ENCODE measurements around the gene PPP1R13L. TPM values are rescaled to one million over a fixed set of nuclear protein-coding genes. Genes with fewer than 3 reads are reported as not detected.
A peak's percentile ranks its signal among the peaks of the same experiment; 100 is the strongest.

The PPP1R13L gene
- total RNA-seq, 1 donor: 5.6 TPM

- peak overlapping the region; percentile 92 for H3K4me3 ChIP-seq (ENCODE audit: low read depth, low read length)
- peak; percentile 24 for DNase-seq (ENCODE audit: low read depth)
- peak; percentile 60 for TF ChIP-seq CTCF (IDR thresholded peaks at IDR 0.05; ENCODE audit: insufficient read depth, low read depth, low read length)
Observed at GRCh38 chr19:45403781-45404556, 900 bp downstream of the PPP1R13L start.

- DNase-seq (ENCODE audit: low read depth): no peak
- H3K4me3 ChIP-seq (ENCODE audit: low read depth, low read length): no peak overlapping the region
- no peak for TF ChIP-seq CTCF (IDR thresholded peaks at IDR 0.05; ENCODE audit: insufficient read depth, low read depth, low read length)
Observed at GRCh38 chr19:45403272-45403671, 1.6 kb downstream of the PPP1R13L start.

- peak; percentile 59 for TF ChIP-seq CTCF (IDR thresholded peaks at IDR 0.05; ENCODE audit: insufficient read depth, low read depth, low read length)
- H3K4me3 ChIP-seq (ENCODE audit: low read depth, low read length): no peak overlapping the region
- peak; percentile 23 for DNase-seq (ENCODE audit: low read depth)
Observed at GRCh38 chr19:45402298-45403061, 2.4 kb downstream of the PPP1R13L start.

GRCh38 chr19:45401815-45402214 is 3.1 kb downstream of the PPP1R13L start:
- H3K4me3 ChIP-seq (ENCODE audit: low read depth, low read length): no peak overlapping the region
- no peak for TF ChIP-seq CTCF (IDR thresholded peaks at IDR 0.05; ENCODE audit: insufficient read depth, low read depth, low read length)
- DNase-seq (ENCODE audit: low read depth): no peak

GRCh38 chr19:45400192-45400591 is 4.7 kb downstream of the PPP1R13L start:
- no peak overlapping the region for H3K4me3 ChIP-seq (ENCODE audit: low read depth, low read length)
- DNase-seq (ENCODE audit: low read depth): no peak
- no peak for TF ChIP-seq CTCF (IDR thresholded peaks at IDR 0.05; ENCODE audit: insufficient read depth, low read depth, low read length)

GRCh38 chr19:45395821-45396617 is 8.8 kb downstream of the PPP1R13L start:
- DNase-seq (ENCODE audit: low read depth): no peak
- TF ChIP-seq CTCF (IDR thresholded peaks at IDR 0.05; ENCODE audit: insufficient read depth, low read depth, low read length): no peak
- no peak overlapping the region for H3K4me3 ChIP-seq (ENCODE audit: low read depth, low read length)
